ENCODE results near the gene C2orf76.
"Not testable (repeated sequence)": the region's sequence is repeated elsewhere in the genome, so short reads cannot be mapped to it uniquely, and the experiment has no call there.

C2orf76 gene

GRCh38 chr2:119282146-119282995, 84.3 kb downstream of the C2orf76 start:
- no peak overlapping the region for H3K4me3 ChIP-seq (ENCODE audit: low read length)
- DNase-seq (ENCODE audit: low read depth), result no peak
- no peak for TF ChIP-seq CTCF (conservative IDR thresholded peaks at IDR 0.05; ENCODE audit: low read length)

- no peak for TF ChIP-seq CTCF (conservative IDR thresholded peaks at IDR 0.05; ENCODE audit: low read length)
- no peak for DNase-seq (ENCODE audit: low read depth)
- no peak overlapping the region for H3K4me3 ChIP-seq (ENCODE audit: low read length)
Observed at GRCh38 chr2:119280680-119281079, 86.0 kb downstream of the C2orf76 start.

- no peak for TF ChIP-seq CTCF (conservative IDR thresholded peaks at IDR 0.05; ENCODE audit: low read length)
- DNase-seq (ENCODE audit: low read depth), result no peak
- no peak overlapping the region for H3K4me3 ChIP-seq (ENCODE audit: low read length)
Observed at GRCh38 chr2:119279666-119280065, 87.0 kb downstream of the C2orf76 start.

GRCh38 chr2:119278946-119279345, 87.7 kb downstream of the C2orf76 start:
- DNase-seq (ENCODE audit: low read depth), result no peak
- no peak for TF ChIP-seq CTCF (conservative IDR thresholded peaks at IDR 0.05; ENCODE audit: low read length)
- H3K4me3 ChIP-seq (ENCODE audit: low read length), result no peak overlapping the region

- not testable (repeated sequence) for DNase-seq (ENCODE audit: low read depth); H3K4me3 ChIP-seq (ENCODE audit: low read length)
Observed at GRCh38 chr2:119278385-119278784, 88.2 kb downstream of the C2orf76 start.

- no peak overlapping the region for H3K4me3 ChIP-seq (ENCODE audit: low read length)
- no peak for TF ChIP-seq CTCF (conservative IDR thresholded peaks at IDR 0.05; ENCODE audit: low read length)
- no peak for DNase-seq (ENCODE audit: low read depth)
Observed at GRCh38 chr2:119276864-119277263, 89.8 kb downstream of the C2orf76 start.

GRCh38 chr2:119267604-119268003, 99.0 kb downstream of the C2orf76 start:
- DNase-seq (ENCODE audit: low read depth), result no peak
- TF ChIP-seq CTCF (conservative IDR thresholded peaks at IDR 0.05; ENCODE audit: low read length), result no peak
- no peak overlapping the region for H3K4me3 ChIP-seq (ENCODE audit: low read length)

Data from AG10803 (cell line).